Right cardiac atrium (tissue), 5 donors: ENCODE measurements around the gene LGR4. TPM values are rescaled to one million over a fixed set of nuclear protein-coding genes. Genes with fewer than 3 reads are reported as not detected.
"Not testable (repeated sequence)": the region's sequence is repeated elsewhere in the genome, so short reads cannot be mapped to it uniquely, and the experiment has no call there.

Experiments
- ATAC-seq, 2 donors: fragments of 200-7000 bp; cut with Tn5 transposase; one replicate each; pipeline versions ENCODE4 v1.8.0 to v1.9.1; 2020; ENCODE audit warnings: moderate library complexity in 2 of 2, mild to moderate bottlenecking in 1 of 2
- DNase-seq, 3 donors: peaks; one replicate each; pipeline ENCODE4 v3.0.0-alpha.2; 2020
- H3K27ac ChIP-seq: one replicate; pipeline ENCODE4 v1.5.1; 2013; ENCODE audit warnings: mild to moderate bottlenecking, low read length, control low read depth, moderate library complexity
- H3K27me3 ChIP-seq: one replicate; pipeline ENCODE4 v1.6.1; 2013; ENCODE audit not compliant: control insufficient read depth, insufficient read depth
- H3K4me1 ChIP-seq: one replicate; pipeline ENCODE4 v1.6.1; 2013; ENCODE audit warnings: low read length; ENCODE audit not compliant: control insufficient read depth, insufficient read depth
- H3K4me3 ChIP-seq: one replicate; pipeline ENCODE4 v1.5.1; 2013; ENCODE audit warnings: low read length, control low read depth
- H3K9me3 ChIP-seq: one replicate; pipeline ENCODE4 v1.6.1; 2013; ENCODE audit warnings: low read length; ENCODE audit not compliant: control insufficient read depth
- WGBS: extraction: QIAGEN DNeasy Blood & Tissue Kit; methylation state at CpG from one replicate; pipeline ENCODE4 v1.1.7; 2013; 5-methylcytosine and 5-hydroxymethylcytosine counted together
- intact Hi-C, 4 donors: fragments of 100-400 bp; cut with DNase I; formaldehyde crosslinking; loops; one replicate each; pipeline versions ENCODE4 v1.11.0 to v1.14.0; 2022 to 2023
- long read RNA-seq, 4 donors: library from polyadenylated mRNA; unstranded; transcript quantifications; one replicate each; pipeline ENCODE4 v2.0.0, GENCODE V29; 2020 to 2021
- polyA plus RNA-seq: library from polyadenylated mRNA; stranded (reverse); fragments of 200-250 nt; gene quantifications from one replicate; pipeline ENCODE4 v1.2.3, GENCODE V29; 2013
- total RNA-seq, 4 donors: library from RNA; stranded (reverse); fragmentation: NEBNext Ultra II Directional; extraction: Animal tissue kit (Norgen Biotek cat#: 25700); gene quantifications; one replicate each; pipeline ENCODE4 v1.2.1, GENCODE V29; 2021
- donor health status: healthy with polysubstance abuse.
- donor health status: DM: no; HTN: yes; CAD: no.
- donor health status: DM: no; HTN: no; CAD: no.
- donor health status: DM: no; HTN: yes; CAD: no; lungs with severe emphysema.
- donor health status: DM: yes; HTN: yes; CAD: no.

The LGR4 gene, protein sequence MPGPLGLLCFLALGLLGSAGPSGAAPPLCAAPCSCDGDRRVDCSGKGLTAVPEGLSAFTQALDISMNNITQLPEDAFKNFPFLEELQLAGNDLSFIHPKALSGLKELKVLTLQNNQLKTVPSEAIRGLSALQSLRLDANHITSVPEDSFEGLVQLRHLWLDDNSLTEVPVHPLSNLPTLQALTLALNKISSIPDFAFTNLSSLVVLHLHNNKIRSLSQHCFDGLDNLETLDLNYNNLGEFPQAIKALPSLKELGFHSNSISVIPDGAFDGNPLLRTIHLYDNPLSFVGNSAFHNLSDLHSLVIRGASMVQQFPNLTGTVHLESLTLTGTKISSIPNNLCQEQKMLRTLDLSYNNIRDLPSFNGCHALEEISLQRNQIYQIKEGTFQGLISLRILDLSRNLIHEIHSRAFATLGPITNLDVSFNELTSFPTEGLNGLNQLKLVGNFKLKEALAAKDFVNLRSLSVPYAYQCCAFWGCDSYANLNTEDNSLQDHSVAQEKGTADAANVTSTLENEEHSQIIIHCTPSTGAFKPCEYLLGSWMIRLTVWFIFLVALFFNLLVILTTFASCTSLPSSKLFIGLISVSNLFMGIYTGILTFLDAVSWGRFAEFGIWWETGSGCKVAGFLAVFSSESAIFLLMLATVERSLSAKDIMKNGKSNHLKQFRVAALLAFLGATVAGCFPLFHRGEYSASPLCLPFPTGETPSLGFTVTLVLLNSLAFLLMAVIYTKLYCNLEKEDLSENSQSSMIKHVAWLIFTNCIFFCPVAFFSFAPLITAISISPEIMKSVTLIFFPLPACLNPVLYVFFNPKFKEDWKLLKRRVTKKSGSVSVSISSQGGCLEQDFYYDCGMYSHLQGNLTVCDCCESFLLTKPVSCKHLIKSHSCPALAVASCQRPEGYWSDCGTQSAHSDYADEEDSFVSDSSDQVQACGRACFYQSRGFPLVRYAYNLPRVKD
- 10 to 100 TPM; 41.0 to 50.6 (median 42.9) TPM for total RNA-seq
- 16.0 TPM for polyA plus RNA-seq
- long read RNA-seq, donor 1, full-length matches to known transcripts, result 17 of 38 reads
- long read RNA-seq, donor 1, partial matches to known transcripts, result 9 of 38 reads
- long read RNA-seq, donor 1, other reads (novel, unspliced or antisense), result 12 of 38 reads
- long read RNA-seq, donor 2, full-length matches to known transcripts, result 3 of 8 reads
- long read RNA-seq, donor 2, partial matches to known transcripts, result 1 of 8 reads
- long read RNA-seq, donor 2, other reads (novel, unspliced or antisense), result 4 of 8 reads
- long read RNA-seq, donor 3, full-length matches to known transcripts, result 1 of 47 reads
- long read RNA-seq, donor 3, partial matches to known transcripts, result 6 of 47 reads
- long read RNA-seq, donor 3, other reads (novel, unspliced or antisense), result 40 of 47 reads
- long read RNA-seq, donor 4, full-length matches to known transcripts, result 3 of 7 reads
- long read RNA-seq, donor 4, partial matches to known transcripts, result 3 of 7 reads
- long read RNA-seq, donor 4, other reads (novel, unspliced or antisense), result 1 of 7 reads

DNA sequence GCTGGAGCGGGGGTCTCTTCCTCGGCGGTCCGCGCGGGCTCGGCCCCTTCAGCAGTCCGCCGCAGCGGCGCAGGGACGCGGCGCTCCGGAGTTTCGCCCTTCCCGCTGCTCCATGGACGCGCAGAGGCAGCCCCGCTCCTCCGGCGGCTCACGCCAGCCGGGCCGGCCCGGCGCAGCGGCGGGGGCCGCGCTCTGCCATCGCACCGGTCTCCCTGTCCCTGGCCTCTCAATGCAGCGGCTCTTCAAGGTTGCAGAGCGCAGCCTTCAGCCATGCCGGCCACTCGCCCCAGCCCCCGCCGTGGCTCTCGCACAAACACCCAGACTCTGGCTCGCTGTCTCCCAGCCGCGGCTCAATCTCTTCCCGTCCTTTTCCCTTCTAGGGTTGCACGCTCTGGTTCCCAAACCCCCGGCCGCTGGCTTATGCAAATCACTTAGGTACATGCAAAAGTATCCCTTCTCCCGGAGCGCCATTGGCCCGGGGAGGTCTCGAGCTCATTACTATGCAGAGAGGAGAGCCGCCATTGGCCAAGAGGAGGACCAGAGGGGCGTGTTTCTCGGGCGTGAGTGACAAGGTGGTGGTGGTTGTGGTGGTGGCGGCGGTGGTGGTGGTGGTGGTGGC, at the start of gene LGR4:
Gene LGR4, minus strand, starts transcription at position 393 of the 619 bp plus-strand sequence. CDS start 488 bp downstream, outside the sequence.
- intact Hi-C loops, result no loop called here
- peaks cover 3% of the 10 kb centered on the region for H3K4me1 ChIP-seq
- DNase-seq (peak; percentile 94 to 98 (median 96)), ATAC-seq (peak; percentile 98 to 99)
- peak within 1 kb of the TSS; percentile 89 for H3K27ac ChIP-seq
- WGBS, result under 1% methylated on average over 55 of the region's 57 CpGs
- H3K27me3 ChIP-seq, result no peaks in the 10 kb centered on the region
- H3K4me3 ChIP-seq, result peak within 1 kb of the TSS; percentile 78
- no peaks in the 10 kb centered on the region for H3K9me3 ChIP-seq

GRCh38 chr11:27520226-27520625, 47.6 kb upstream of the LGR4 start:
- no peaks in the 10 kb centered on the region for H3K27me3 ChIP-seq
- ATAC-seq, result no peak
- no peak overlapping the region for H3K27ac ChIP-seq
- H3K9me3 ChIP-seq, result no peaks in the 10 kb centered on the region
- intact Hi-C loops, result no loop called here
- no peak for DNase-seq
- H3K4me3 ChIP-seq, result no peak overlapping the region
- 89% methylated on average over 3 of the region's 3 CpGs for WGBS
- no peaks in the 10 kb centered on the region for H3K4me1 ChIP-seq

GRCh38 chr11:27518518-27518917, 45.9 kb upstream of the LGR4 start:
- DNase-seq (no peak), ATAC-seq (no peak)
- WGBS, result 83% methylated on average over 2 of the region's 2 CpGs
- Histone ChIP-seq H3K9me3 (no peaks in the 10 kb centered on the region), H3K27ac (no peak overlapping the region), H3K27me3 (no peaks in the 10 kb centered on the region), H3K4me1 (no peaks in the 10 kb centered on the region), H3K4me3 (no peak overlapping the region)
- intact Hi-C loops, result no loop called here

- ATAC-seq, intact Hi-C loops: not testable (repeated sequence)
These were observed 44.9 kb upstream of the LGR4 start for GRCh38 chr11:27517490-27517889.

GRCh38 chr11:27514558-27514957, 42.0 kb upstream of the LGR4 start:
- DNase-seq (peak in 1 of 3 donors; percentile 30), ATAC-seq (peak; percentile 40 to 82)
- intact Hi-C loops, result no loop called here
- H3K27ac ChIP-seq, result peak overlapping the region; percentile 94
- H3K4me3 ChIP-seq, result no peak overlapping the region
- no peaks in the 10 kb centered on the region for H3K27me3 ChIP-seq
- H3K9me3 ChIP-seq, result no peaks in the 10 kb centered on the region
- WGBS, result 26% methylated on average over 4 of the region's 4 CpGs
- H3K4me1 ChIP-seq, result no peaks in the 10 kb centered on the region

More at GRCh38 chr11:27517490-27517889, 44.9 kb upstream of the LGR4 start:
- not testable (repeated sequence) for H3K9me3 ChIP-seq, DNase-seq, H3K27me3 ChIP-seq, H3K4me1 ChIP-seq, H3K4me3 ChIP-seq, H3K27ac ChIP-seq
- 90% methylated on average over 1 of the region's 1 CpG for WGBS

DNA sequence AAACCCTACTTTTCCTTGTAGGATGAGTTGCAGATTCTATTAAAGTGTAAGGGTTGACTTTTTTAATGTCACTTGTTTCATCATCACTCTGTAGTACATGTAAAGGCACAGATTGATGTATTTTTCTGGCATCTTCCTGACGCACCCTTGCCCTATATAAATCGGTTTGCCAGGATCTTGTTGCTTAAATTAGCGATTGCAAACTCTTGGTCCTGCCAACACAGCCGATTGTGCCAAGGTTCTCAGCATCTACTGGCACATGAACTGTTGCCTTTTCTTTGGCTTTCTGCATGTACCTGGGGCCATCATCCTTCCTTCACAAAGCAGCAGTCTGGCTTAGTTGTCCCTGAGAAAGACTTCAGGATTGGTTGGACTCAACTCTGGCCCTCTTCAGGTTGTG, 41.5 kb upstream of the LGR4 start:
- intact Hi-C loops, result no loop called here
- Histone ChIP-seq H3K27me3 (no peaks in the 10 kb centered on the region), H3K9me3 (no peaks in the 10 kb centered on the region), H3K4me1 (no peaks in the 10 kb centered on the region), H3K4me3 (no peak overlapping the region), H3K27ac (peak overlapping the region; percentile 94)
- DNase-seq (peak in 2 of 3 donors; percentile 47 to 59), ATAC-seq (peak; percentile 65 to 70)
- WGBS, result 58% methylated on average over 4 of the region's 4 CpGs

DNA sequence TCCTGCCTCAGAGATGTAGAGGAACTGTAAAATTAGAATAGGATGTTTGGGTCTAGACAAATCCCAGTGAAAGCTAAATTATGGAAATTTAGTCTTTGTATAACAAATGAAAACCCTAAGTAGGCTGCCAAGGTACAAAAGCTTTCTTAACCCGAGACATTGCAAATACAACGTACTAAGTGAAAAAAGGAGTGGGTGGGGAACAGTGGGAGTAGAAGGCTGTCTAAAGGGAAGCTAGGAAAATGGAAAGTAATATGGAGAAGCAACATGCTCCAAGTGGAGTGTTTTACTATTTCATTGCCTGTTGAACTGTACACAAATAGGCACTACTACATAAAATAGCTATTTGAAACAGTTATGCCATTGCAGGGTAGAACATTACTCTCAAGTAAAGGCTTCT, 40.8 kb upstream of the LGR4 start:
- DNase-seq (no peak), ATAC-seq (no peak)
- peak overlapping the region; percentile 62 for H3K27ac ChIP-seq
- H3K4me3 ChIP-seq, result no peak overlapping the region
- H3K4me1 ChIP-seq, result no peaks in the 10 kb centered on the region
- H3K9me3 ChIP-seq, result no peaks in the 10 kb centered on the region
- intact Hi-C loops, result no loop called here
- WGBS, result 78% methylated on average over 2 of the region's 2 CpGs
- no peaks in the 10 kb centered on the region for H3K27me3 ChIP-seq

DNA sequence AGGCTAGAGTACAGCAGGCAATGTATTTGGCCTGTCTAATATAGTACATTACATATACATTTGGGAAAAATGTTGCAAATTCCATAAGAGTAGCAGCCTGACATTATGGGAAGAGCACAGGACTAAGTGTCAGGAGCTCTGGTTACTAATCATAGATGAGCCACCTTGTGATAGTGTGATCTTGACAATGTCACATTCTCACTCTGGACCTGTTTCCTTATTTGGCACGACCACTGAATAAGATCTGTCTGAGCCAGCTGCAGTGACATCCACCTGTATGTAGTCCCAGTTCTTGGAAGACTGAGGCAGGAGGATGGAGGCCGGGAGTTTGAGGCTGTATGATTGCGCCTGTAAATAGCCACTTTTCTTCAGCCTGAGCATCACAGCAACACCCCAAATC, 39.6 kb upstream of the LGR4 start:
- H3K27ac ChIP-seq, result no peak overlapping the region
- no peak for DNase-seq
- no peaks in the 10 kb centered on the region for H3K4me1 ChIP-seq
- no peaks in the 10 kb centered on the region for H3K9me3 ChIP-seq
- H3K4me3 ChIP-seq, result no peak overlapping the region
- no peaks in the 10 kb centered on the region for H3K27me3 ChIP-seq
- intact Hi-C loops, result no loop called here
- WGBS, result 81% methylated on average over 3 of the region's 3 CpGs
- peak; percentile 52 to 58 for ATAC-seq

- DNase-seq (no peak), ATAC-seq (no peak)
- H3K9me3 ChIP-seq, result no peaks in the 10 kb centered on the region
- H3K4me1 ChIP-seq, result no peaks in the 10 kb centered on the region
- 80% methylated on average over 4 of the region's 4 CpGs for whole genome bisulfite sequencing
- no peaks in the 10 kb centered on the region for H3K27me3 ChIP-seq
- intact Hi-C loops, result no loop called here
- no peak overlapping the region for H3K27ac ChIP-seq
- no peak overlapping the region for H3K4me3 ChIP-seq
These were observed 37.3 kb upstream of the LGR4 start for GRCh38 chr11:27509908-27510307.
